ENCODE measurements around the gene QSOX2.

The QSOX2 gene

DNA sequence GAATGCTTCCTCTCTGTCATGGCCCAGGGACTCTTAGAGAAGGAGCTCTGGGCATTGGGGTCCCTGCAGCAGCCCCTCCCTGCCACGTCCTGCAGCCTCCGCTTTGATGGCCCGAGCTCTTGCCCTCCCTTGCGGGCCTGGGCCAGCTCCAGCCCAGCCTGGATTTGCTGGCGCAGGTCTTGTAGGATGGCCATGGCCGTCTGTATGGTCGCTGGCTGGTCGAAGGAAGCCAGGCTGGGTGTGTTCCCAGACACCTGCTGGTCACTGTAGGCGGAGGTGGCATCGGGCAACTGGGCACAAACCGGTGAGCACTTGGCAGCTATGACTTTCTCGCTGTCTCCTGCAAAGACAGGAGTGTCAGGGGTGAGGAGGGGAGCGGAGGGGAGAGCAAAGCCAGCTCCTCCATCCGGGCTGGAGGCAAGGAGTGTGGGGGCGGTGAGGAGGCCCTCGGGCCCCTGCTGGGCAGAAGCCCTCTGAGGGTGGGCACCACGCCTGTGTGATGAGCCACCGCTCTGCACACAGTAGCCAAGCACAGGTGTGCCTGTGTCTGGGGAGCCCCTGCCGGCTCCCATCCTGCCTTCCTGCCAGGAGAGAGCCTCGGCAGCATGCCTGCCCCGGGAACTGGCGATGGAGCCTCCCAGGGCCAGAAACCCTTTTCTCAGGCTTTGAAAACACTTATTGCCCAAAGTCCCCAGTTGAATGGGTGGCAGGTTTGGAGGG lies 45.9 kb upstream of the QSOX2 start:
- no peak overlapping the region for H3K4me3 ChIP-seq (ENCODE audit: low read depth, low read length)
- DNase-seq (ENCODE audit: low read depth, low spot score) = no peak
- in situ Hi-C loops (cut with HindIII; ENCODE audit: low sequenced_read_pairs) = no loop called here
- TF ChIP-seq, protein P1, sequence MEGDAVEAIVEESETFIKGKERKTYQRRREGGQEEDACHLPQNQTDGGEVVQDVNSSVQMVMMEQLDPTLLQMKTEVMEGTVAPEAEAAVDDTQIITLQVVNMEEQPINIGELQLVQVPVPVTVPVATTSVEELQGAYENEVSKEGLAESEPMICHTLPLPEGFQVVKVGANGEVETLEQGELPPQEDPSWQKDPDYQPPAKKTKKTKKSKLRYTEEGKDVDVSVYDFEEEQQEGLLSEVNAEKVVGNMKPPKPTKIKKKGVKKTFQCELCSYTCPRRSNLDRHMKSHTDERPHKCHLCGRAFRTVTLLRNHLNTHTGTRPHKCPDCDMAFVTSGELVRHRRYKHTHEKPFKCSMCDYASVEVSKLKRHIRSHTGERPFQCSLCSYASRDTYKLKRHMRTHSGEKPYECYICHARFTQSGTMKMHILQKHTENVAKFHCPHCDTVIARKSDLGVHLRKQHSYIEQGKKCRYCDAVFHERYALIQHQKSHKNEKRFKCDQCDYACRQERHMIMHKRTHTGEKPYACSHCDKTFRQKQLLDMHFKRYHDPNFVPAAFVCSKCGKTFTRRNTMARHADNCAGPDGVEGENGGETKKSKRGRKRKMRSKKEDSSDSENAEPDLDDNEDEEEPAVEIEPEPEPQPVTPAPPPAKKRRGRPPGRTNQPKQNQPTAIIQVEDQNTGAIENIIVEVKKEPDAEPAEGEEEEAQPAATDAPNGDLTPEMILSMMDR (IDR thresholded peaks at IDR 0.05; ENCODE audit: low read depth, low read length) = no peak

DNA sequence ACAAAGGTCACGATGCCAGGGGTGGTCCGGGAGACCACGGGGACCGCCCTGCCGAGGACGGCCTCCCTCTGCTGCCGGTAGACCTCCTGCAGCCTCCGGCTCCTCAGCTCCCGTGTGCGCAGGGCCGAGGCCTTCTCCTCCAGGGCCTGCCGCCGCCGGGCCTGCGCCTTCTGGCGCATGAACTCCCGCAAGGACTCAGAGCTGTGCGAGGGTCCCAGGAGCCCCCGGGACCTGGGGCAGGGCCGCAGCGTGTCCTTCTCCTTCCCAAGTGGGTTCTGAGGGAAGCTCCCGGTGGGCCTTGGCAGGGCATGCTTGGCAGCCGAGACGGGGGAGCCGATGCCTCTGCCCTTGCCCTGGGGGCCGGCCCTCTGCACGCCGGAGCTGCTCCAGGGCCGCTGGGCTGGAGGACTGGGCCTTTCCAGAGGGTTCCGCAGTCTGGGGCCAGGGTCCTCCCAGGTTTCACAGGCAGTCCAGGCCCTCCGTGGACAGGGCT lies 44.9 kb upstream of the QSOX2 start:
- no peak for DNase-seq (ENCODE audit: low read depth, low spot score)
- H3K4me3 ChIP-seq (ENCODE audit: low read depth, low read length) = no peak overlapping the region
- TF ChIP-seq, protein P1 (IDR thresholded peaks at IDR 0.05; ENCODE audit: low read depth, low read length) = no peak
- in situ Hi-C loops (cut with HindIII; ENCODE audit: low sequenced_read_pairs) = no loop called here

DNA sequence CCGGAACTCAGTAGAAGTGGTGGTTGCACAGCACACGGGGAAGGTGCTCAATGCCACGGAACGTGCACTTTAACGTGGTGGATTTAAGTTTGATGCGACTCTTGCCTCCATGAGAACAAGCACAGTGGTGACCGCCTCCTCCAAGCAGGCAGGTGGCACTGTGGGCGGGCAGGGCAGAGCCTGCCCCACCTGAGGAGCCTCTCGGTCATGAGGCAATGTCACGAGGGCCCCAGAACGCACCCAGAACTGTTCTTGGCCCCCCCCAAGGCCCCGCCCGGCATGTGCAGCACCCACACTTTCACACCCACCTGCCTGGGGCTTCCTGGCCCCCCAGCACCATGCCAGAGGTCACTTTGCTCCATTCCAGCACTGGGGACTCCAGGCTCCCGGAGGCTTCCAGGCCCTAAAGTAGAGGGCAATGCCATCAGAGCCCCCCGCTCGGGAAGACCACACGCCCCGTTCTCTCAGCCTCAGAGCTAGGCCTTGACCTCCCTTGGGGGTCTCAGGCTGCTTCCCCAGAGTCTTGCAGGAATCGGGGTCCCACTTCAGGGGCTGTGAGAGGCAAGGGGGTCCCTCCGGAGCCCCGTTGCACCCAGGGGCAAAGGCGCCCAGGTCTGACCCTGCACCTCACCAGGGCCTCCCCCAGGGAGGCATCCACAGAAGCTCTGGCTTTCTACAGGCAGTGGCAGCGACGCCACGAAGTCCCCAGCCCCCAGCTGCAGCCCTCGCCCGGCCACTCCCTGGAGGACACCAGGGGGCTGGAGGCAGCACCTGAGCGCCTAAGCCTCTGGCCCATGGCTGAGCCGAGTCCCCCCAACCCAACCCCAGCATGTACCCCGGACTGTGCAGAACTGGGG lies 44.3 kb upstream of the QSOX2 start:
- TF ChIP-seq, protein P1 (IDR thresholded peaks at IDR 0.05; ENCODE audit: low read depth, low read length) = no peak
- H3K4me3 ChIP-seq (ENCODE audit: low read depth, low read length) = no peak overlapping the region
- DNase-seq (ENCODE audit: low read depth, low spot score) = no peak
- in situ Hi-C loops (cut with HindIII; ENCODE audit: low sequenced_read_pairs) = no loop called here

DNA sequence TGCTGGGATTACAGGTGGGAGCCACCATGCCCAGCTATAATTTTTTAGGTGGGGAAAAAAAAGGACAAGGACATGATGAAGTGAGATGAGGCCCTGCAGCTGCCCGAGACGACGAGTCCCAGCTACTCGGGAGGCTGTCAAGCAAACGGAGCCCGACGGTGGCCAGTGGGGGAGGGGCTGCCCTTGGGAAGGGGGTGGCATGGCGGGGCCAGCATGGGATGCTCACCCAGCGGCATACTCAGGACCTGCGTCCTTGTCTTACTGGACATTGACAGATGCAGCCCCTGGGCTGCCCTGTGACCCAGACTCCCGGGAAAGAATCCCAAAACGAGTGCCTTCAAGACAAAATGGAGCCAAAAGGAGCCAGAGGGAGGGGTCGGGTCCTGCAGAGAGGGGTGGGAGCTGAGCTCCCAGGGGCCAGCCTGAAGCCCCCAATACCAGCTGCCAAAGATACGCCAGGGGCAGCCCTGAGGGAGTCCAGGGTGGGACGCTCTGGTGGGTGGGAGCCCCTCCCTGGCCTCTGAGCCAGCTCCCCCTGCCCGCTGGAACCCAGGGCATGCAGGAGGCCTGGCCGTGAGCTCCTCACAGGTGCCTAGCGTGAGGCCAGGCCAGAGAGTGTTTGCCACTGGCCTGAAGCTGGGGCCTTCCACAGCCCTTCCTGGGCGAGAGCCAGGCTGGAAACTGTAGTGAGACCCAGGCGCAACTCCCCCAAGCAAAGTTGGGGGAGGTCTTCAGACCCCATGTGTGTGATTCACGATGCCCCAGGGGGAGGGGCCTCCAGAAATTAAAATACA lies 42.5 kb upstream of the QSOX2 start:
- TF ChIP-seq, protein P1 (IDR thresholded peaks at IDR 0.05; ENCODE audit: low read depth, low read length) = no peak
- no peak for DNase-seq (ENCODE audit: low read depth, low spot score)
- in situ Hi-C loops (cut with HindIII; ENCODE audit: low sequenced_read_pairs) = no loop called here
- no peak overlapping the region for H3K4me3 ChIP-seq (ENCODE audit: low read depth, low read length)

DNA sequence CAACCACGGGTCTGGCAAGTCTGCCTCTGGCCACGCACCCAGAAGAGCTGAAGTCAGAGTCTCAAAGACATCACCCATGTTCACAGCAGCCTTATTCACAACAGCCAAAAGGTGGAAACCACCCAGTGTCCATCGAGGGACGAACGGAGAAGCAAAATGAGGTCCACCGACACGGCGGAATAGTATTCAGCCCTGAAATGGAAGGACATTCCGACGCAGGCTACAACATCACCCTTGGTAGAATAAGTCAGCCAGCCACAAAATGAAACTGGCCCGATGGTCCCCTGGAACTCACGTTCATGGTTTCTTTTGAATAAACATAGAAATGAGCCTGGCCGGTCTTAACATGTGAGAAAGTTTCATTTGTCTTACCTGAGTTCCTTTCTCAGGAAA lies 41.4 kb upstream of the QSOX2 start:
- in situ Hi-C loops (cut with HindIII; ENCODE audit: low sequenced_read_pairs) = no loop called here
- no peak for DNase-seq (ENCODE audit: low read depth, low spot score)

More for the DNA sequence above, 41.4 kb upstream of the QSOX2 start:
- TF ChIP-seq, protein P1 (IDR thresholded peaks at IDR 0.05; ENCODE audit: low read depth, low read length) = no peak
- H3K4me3 ChIP-seq (ENCODE audit: low read depth, low read length) = no peak overlapping the region
